C4-2B (cell line): ENCODE data around the gene NTRK1.

ENCODE experiments used
- CTCF ChIP-seq: fragments of 450-650 bp; conservative IDR thresholded peaks from 2 replicates; pipeline ENCODE4 v1.5.1; 2017; ENCODE audit warnings: mild to moderate bottlenecking
- ZFX ChIP-seq: fragments of 450-650 bp; IDR thresholded peaks from 2 replicates; pipeline ENCODE4 v1.6.1; 2017

DNA sequence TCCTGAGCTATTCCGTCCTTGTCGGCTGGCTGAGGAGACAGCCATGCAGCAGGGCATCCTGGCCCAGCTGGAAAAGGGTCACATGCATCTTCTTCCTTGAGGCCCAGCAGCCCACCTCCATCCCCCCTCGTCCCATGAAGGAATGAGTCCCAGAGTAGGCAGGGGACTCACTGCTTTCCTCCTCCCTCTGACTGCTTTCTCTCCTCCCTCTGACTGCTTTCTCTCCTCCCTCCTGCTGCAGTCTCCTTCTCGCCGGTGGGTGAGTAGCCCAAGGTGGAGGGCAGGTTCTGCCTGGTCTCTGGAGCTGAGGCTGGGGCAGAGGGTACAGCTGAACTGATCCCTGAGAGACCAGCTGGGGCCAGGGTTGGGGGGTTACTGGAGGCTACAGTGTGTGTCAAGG is 13.5 kb downstream of the NTRK1 start:
- TF ChIP-seq CTCF (no peak), ZFX (no peak)
